ENCODE measurements around the gene MCCC1.

The MCCC1 gene

DNA sequence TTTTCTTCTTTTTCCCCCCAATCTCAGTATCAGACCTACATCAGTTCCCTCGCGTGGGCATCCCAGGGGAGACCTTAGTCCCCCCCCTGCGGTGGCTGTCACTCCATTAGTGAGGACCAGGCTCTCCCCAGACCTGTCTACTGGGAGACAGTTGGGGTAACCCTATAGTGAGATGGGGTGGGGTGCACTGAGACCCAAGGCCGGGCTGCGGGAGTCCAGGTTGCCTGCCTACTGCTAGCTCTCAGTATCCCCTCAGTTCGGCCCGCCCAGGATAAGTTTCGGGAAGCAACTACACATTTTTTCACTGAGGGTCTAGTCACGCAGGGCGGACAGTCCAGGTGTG is 118.3 kb downstream of the MCCC1 start:
- no peak for DNase-seq (ENCODE audit: low read depth in 2 of 2)

DNA sequence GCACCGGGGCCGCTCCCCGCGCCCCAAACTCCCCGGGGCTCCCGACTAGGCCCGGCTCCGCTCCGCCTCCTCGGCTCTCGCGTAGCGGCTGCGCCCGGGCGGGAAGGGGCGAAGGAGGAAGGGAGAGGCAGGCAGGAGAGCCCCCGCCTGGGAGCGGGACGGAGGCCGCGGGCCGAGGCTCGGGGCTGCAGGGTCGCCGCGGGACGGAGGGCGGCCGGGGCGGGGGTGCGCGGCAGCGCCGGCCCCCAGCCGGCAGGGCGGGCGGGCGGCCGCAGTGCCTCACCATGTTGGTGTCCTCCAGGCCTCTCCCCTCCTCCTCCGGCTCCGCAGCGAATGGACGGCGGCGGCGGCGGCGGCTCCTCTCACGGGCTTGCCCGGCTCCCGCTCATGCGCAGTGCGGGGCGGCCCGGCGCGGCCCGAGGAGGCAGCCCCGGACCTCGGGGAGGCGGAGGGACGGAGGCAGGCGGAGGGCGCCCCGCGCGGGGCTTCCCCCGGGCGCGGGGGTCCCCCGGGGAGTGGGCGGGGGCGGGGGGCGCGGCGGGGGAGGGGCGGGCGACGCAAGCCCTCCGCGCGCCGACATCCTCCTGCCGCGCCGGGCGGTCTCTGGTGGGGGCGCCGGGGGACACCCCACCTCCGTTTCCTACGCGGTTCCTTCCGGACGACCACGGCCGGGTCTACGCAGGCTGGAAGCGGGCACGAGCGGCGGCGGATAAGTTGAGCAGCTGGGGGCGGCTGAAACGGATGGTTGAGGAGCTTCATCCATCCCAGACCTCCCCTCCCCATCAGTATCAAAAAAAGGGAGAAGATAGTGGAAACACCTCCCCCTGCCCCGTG is 118.9 kb downstream of the MCCC1 start, which contains the start of gene DCUN1D1:
Gene DCUN1D1, minus strand, starts transcription at position 335 of the 834 bp plus-strand sequence. Its CDS starts 49 bp downstream, at position 286.
- DNase-seq (ENCODE audit: low read depth in 2 of 2), result peak; percentile 73 to 76

GRCh38 chr3:182979674-182980191 is 119.6 kb downstream of the MCCC1 start:
- no peak for DNase-seq (ENCODE audit: low read depth in 2 of 2)

GRCh38 chr3:182979103-182979673 is 120.1 kb downstream of the MCCC1 start:
- no peak for DNase-seq (ENCODE audit: low read depth in 2 of 2)

- DNase-seq (ENCODE audit: low read depth in 2 of 2), result no peak
These were observed 120.9 kb downstream of the MCCC1 start for GRCh38 chr3:182978387-182978786.

DNA sequence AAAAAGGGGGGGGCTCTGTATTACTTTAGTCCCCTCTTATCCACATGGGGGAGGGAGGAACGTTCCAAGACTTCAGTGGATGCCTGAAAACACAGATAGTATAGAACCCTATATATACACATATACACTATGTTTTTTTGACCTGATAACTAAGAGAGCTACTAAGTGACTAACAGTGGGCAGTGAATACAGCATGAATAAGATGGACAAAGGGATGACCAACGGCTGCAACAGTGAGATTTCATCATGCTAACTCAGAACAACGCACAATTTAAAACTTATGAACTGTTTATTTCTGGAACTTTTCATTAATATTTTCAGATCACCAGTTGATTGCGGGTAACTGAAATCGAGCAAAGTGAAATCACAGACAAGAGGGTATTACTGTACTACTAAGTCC is 126.2 kb downstream of the MCCC1 start:
- no peak for DNase-seq (ENCODE audit: low read depth in 2 of 2)

- no peak for DNase-seq (ENCODE audit: low read depth in 2 of 2)
These were observed 126.9 kb downstream of the MCCC1 start for GRCh38 chr3:182972387-182972786.

- no peak for DNase-seq (ENCODE audit: low read depth in 2 of 2)
These were observed 127.7 kb downstream of the MCCC1 start for GRCh38 chr3:182971637-182972036.

DNA sequence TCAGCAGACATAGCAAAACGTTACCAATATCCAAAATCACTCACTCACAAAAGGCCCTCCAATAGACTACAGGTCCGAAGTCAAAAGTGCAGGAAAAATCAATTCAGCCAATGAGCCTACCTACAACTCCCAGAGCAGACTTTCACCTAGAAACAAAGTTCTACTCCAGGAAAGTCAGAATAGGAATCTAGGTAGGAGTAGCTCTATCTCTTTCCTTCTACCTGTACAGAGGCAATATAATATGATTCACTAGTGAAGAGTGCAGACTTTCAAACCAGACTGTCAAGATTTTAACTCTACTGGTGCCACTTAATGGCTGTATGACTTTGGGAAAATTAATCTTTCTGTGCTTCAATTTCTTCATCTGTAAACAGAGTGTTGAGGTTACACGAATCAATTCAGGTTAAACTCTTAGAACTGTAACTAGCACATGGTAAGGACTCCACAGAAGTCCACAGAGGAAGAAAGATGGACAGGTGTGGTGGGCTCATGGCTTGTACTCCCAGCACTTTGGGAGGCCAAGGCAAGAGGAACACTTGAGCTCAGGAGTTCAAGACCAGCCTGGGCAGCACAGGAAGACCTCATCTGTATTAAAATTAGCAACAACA is 128.4 kb downstream of the MCCC1 start:
- no peak for DNase-seq (ENCODE audit: low read depth in 2 of 2)

- no peak for DNase-seq (ENCODE audit: low read depth in 2 of 2)
These were observed 129.4 kb downstream of the MCCC1 start for GRCh38 chr3:182969853-182970252.

DNA sequence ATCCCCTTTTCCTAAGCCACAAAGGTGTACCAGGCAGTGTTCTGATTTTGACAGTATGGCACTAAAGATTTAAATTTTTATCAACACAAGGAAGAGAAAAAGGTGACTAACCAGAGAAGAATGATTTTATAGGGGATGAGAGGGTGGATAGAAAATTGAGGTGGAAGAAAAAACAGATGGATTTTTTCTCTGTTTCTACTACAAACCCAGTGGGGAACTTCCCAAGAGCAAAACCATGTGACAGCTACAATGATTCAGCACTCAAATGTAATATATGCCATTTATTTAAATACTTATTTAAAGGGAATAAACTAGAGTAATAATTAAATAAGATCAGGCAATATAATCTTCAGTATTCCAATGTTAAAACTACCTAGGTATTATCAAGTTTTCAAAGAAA is 130.0 kb downstream of the MCCC1 start:
- no peak for DNase-seq (ENCODE audit: low read depth in 2 of 2)

DNA sequence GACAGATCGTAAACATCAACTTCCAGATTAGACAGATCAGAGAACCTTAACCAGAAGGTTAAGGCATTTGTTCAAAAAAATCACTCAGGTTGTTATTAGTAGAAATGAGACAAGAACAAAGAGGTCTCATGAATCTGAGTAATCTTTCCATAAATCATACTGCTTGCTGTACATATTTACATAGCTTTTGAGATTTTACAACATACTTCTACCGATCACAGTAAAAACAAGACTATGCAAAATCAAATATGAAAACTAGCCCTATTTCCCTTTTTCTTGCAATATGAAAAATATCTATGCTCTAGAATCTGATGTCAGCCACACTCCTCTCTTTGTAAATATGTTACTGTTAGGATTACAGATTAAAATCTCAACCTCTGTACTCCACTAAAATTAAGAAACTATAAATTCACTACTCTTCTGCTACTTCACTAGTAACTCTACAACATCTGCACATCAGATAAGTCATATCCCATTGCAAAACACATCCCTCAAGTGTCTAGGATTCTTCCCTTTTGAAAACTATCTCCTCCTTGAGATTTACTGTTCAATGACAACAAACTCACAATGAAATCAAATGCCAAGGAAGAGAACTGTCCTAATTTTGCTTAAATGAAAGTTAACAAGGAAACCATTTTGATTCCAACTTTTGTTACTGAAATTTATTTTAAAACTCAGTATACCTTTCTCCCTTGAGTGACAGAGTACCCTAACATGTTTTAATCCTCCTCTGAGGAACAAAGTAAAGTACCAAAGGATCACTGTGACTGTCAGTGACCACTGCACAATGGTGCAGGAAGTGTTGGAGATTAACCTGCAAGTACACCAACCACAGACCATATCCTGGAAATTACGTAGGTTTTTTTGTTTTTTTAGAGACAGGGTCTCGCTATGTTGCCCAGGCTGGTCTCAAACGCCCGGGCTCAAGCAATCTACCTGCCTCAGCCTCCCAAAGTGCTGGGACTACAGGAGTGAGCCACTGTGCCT is 131.8 kb downstream of the MCCC1 start:
- DNase-seq (ENCODE audit: low read depth in 2 of 2), result no peak

GRCh38 chr3:182965861-182966366 is 133.4 kb downstream of the MCCC1 start:
- no peak for DNase-seq (ENCODE audit: low read depth in 2 of 2)
